ENCODE data around the gene ZNF512.

ZNF512 gene

GRCh38 chr2:27587025-27587424 lies 4.2 kb downstream of the ZNF512 start:
- Histone ChIP-seq H3K4me2 (ENCODE audit: insufficient read depth, low read length, poor library complexity, severe bottlenecking) (no peak overlapping the region), H3K4ac (ENCODE audit: low read length) (no peak overlapping the region), H3K27ac (replicated peaks; ENCODE audit: low read length) (no peak overlapping the region), H3K18ac (ENCODE audit: low read length) (no peak overlapping the region), H3K9me3 (replicated peaks in 1 of 2; ENCODE audit: control insufficient read depth in 2 of 2, insufficient read depth in 1 of 2, low read depth in 1 of 2, low read length in 2 of 2) (peaks cover 0 to 36% of the 10 kb centered on the region in 2 donors), H4K91ac (ENCODE audit: low read depth, low read length, poor library complexity) (no peak overlapping the region), H2BK15ac (ENCODE audit: low read length) (no peak overlapping the region), H2AK5ac (ENCODE audit: low read depth, low read length) (no peak overlapping the region), H2BK12ac (ENCODE audit: low read length) (no peak overlapping the region), H2AFZ (ENCODE audit: low read length) (no peak overlapping the region), H3K23ac (ENCODE audit: low read depth, low read length, poor library complexity) (no peak overlapping the region), H4K8ac (ENCODE audit: low read depth, low read length) (no peak overlapping the region), H3K36me3 (replicated peaks in 1 of 2; ENCODE audit: control insufficient read depth in 2 of 2, insufficient read depth in 2 of 2, low read length in 2 of 2) (no peaks in the 10 kb centered on the region), H3K4me3 (ENCODE audit: low read length in 2 of 2) (no peak overlapping the region), H2BK5ac (ENCODE audit: low read length) (no peak overlapping the region), H2BK120ac (ENCODE audit: low read depth, low read length) (no peak overlapping the region), H3K27me3 (ENCODE audit: control insufficient read depth in 3 of 3, insufficient read depth in 3 of 3, low read depth in 1 of 3, low read length in 3 of 3) (no peaks in the 10 kb centered on the region), H3K79me1 (ENCODE audit: low read depth, low read length) (peaks cover 7% of the 10 kb centered on the region), H3K4me1 (ENCODE audit: control insufficient read depth in 2 of 2, insufficient read depth in 1 of 2, low read depth in 1 of 2, low read length in 2 of 2) (peaks cover 2 to 4% of the 10 kb centered on the region in 2 donors), H3K14ac (ENCODE audit: low read length) (no peak overlapping the region), H3K9ac (ENCODE audit: low read depth, low read length, poor library complexity) (no peak overlapping the region)
- WGBS, 2 donors (ENCODE audit: extremely low coverage in 2 of 2, insufficient read length in 2 of 2, insufficient replicate concordance in 1 of 2): no CpG with 5 or more reads among the region's 2 CpGs
- no peak for DNase-seq (ENCODE audit: low spot score)

- H3K14ac ChIP-seq (ENCODE audit: low read length): no peak overlapping the region
- H4K91ac ChIP-seq (ENCODE audit: low read depth, low read length, poor library complexity): no peak overlapping the region
- H3K18ac ChIP-seq (ENCODE audit: low read length): no peak overlapping the region
- H3K36me3 ChIP-seq (replicated peaks in 1 of 2; ENCODE audit: control insufficient read depth in 2 of 2, insufficient read depth in 2 of 2, low read length in 2 of 2): peaks cover 0 to 2% of the 10 kb centered on the region in 2 donors
- no peak overlapping the region for H2BK15ac ChIP-seq (ENCODE audit: low read length)
- H4K8ac ChIP-seq (ENCODE audit: low read depth, low read length): no peak overlapping the region
- WGBS, 2 donors (ENCODE audit: extremely low coverage in 2 of 2, insufficient read length in 2 of 2, insufficient replicate concordance in 1 of 2): no CpG with 5 or more reads among the region's 2 CpGs
- no peaks in the 10 kb centered on the region for H3K27me3 ChIP-seq (ENCODE audit: control insufficient read depth in 3 of 3, insufficient read depth in 3 of 3, low read depth in 1 of 3, low read length in 3 of 3)
- no peak overlapping the region for H3K23ac ChIP-seq (ENCODE audit: low read depth, low read length, poor library complexity)
- no peak overlapping the region for H3K9ac ChIP-seq (ENCODE audit: low read depth, low read length, poor library complexity)
- no peak overlapping the region for H2BK12ac ChIP-seq (ENCODE audit: low read length)
- no peak overlapping the region for H2AFZ ChIP-seq (ENCODE audit: low read length)
- no peak overlapping the region for H3K4me2 ChIP-seq (ENCODE audit: insufficient read depth, low read length, poor library complexity, severe bottlenecking)
- no peak for DNase-seq (ENCODE audit: low spot score)
- no peak overlapping the region for H2BK120ac ChIP-seq (ENCODE audit: low read depth, low read length)
- no peak overlapping the region for H3K27ac ChIP-seq (replicated peaks; ENCODE audit: low read length)
- H3K4me3 ChIP-seq (ENCODE audit: low read length in 2 of 2): no peak overlapping the region
- no peak overlapping the region for H3K4ac ChIP-seq (ENCODE audit: low read length)
- H3K4me1 ChIP-seq (ENCODE audit: control insufficient read depth in 2 of 2, insufficient read depth in 1 of 2, low read depth in 1 of 2, low read length in 2 of 2): peaks cover 0 to 4% of the 10 kb centered on the region in 2 donors
- H2AK5ac ChIP-seq (ENCODE audit: low read depth, low read length): no peak overlapping the region
- H3K79me1 ChIP-seq (ENCODE audit: low read depth, low read length): peaks cover 8% of the 10 kb centered on the region
- H2BK5ac ChIP-seq (ENCODE audit: low read length): no peak overlapping the region
- H3K9me3 ChIP-seq (replicated peaks in 1 of 2; ENCODE audit: control insufficient read depth in 2 of 2, insufficient read depth in 1 of 2, low read depth in 1 of 2, low read length in 2 of 2): peaks cover under 1 to 38% of the 10 kb centered on the region in 2 donors
These were observed 5.5 kb downstream of the ZNF512 start for GRCh38 chr2:27588308-27588707.

- no CpG with 5 or more reads among the region's 3 CpGs for WGBS, 2 donors (ENCODE audit: extremely low coverage in 2 of 2, insufficient read length in 2 of 2, insufficient replicate concordance in 1 of 2)
- no peak overlapping the region for H3K27ac ChIP-seq (replicated peaks; ENCODE audit: low read length)
- H2AK5ac ChIP-seq (ENCODE audit: low read depth, low read length): no peak overlapping the region
- no peak overlapping the region for H3K9ac ChIP-seq (ENCODE audit: low read depth, low read length, poor library complexity)
- no peak overlapping the region for H2BK120ac ChIP-seq (ENCODE audit: low read depth, low read length)
- H4K91ac ChIP-seq (ENCODE audit: low read depth, low read length, poor library complexity): no peak overlapping the region
- DNase-seq (ENCODE audit: low spot score): no peak
- H3K4me1 ChIP-seq (ENCODE audit: control insufficient read depth in 2 of 2, insufficient read depth in 1 of 2, low read depth in 1 of 2, low read length in 2 of 2): no peaks in the 10 kb centered on the region
- H3K14ac ChIP-seq (ENCODE audit: low read length): no peak overlapping the region
- H3K4ac ChIP-seq (ENCODE audit: low read length): no peak overlapping the region
- H2BK12ac ChIP-seq (ENCODE audit: low read length): no peak overlapping the region
- no peak overlapping the region for H2BK15ac ChIP-seq (ENCODE audit: low read length)
- peaks cover 8 to 61% of the 10 kb centered on the region in 2 donors for H3K9me3 ChIP-seq (replicated peaks in 1 of 2; ENCODE audit: control insufficient read depth in 2 of 2, insufficient read depth in 1 of 2, low read depth in 1 of 2, low read length in 2 of 2)
- H2BK5ac ChIP-seq (ENCODE audit: low read length): no peak overlapping the region
- H3K18ac ChIP-seq (ENCODE audit: low read length): no peak overlapping the region
- H3K27me3 ChIP-seq (ENCODE audit: control insufficient read depth in 3 of 3, insufficient read depth in 3 of 3, low read depth in 1 of 3, low read length in 3 of 3): no peaks in the 10 kb centered on the region
- no peak overlapping the region for H3K23ac ChIP-seq (ENCODE audit: low read depth, low read length, poor library complexity)
- no peak overlapping the region for H4K8ac ChIP-seq (ENCODE audit: low read depth, low read length)
- peaks cover 0 to 3% of the 10 kb centered on the region in 2 donors for H3K36me3 ChIP-seq (replicated peaks in 1 of 2; ENCODE audit: control insufficient read depth in 2 of 2, insufficient read depth in 2 of 2, low read length in 2 of 2)
- no peak overlapping the region for H3K4me2 ChIP-seq (ENCODE audit: insufficient read depth, low read length, poor library complexity, severe bottlenecking)
- H3K79me1 ChIP-seq (ENCODE audit: low read depth, low read length): peaks cover 7% of the 10 kb centered on the region
- no peak overlapping the region for H3K4me3 ChIP-seq (ENCODE audit: low read length in 2 of 2)
- H2AFZ ChIP-seq (ENCODE audit: low read length): no peak overlapping the region
These were observed 8.9 kb downstream of the ZNF512 start for GRCh38 chr2:27591745-27592144.

- Histone ChIP-seq H3K4ac (ENCODE audit: low read length) (no peak overlapping the region), H3K18ac (ENCODE audit: low read length) (no peak overlapping the region), H3K14ac (ENCODE audit: low read length) (no peak overlapping the region), H3K79me1 (ENCODE audit: low read depth, low read length) (peaks cover 10% of the 10 kb centered on the region), H3K9me3 (replicated peaks in 1 of 2; ENCODE audit: control insufficient read depth in 2 of 2, insufficient read depth in 1 of 2, low read depth in 1 of 2, low read length in 2 of 2) (peaks cover 8 to 68% of the 10 kb centered on the region in 2 donors), H3K4me2 (ENCODE audit: insufficient read depth, low read length, poor library complexity, severe bottlenecking) (no peak overlapping the region), H3K27ac (replicated peaks; ENCODE audit: low read length) (no peak overlapping the region), H2BK120ac (ENCODE audit: low read depth, low read length) (no peak overlapping the region), H3K4me1 (ENCODE audit: control insufficient read depth in 2 of 2, insufficient read depth in 1 of 2, low read depth in 1 of 2, low read length in 2 of 2) (no peaks in the 10 kb centered on the region), H3K27me3 (ENCODE audit: control insufficient read depth in 3 of 3, insufficient read depth in 3 of 3, low read depth in 1 of 3, low read length in 3 of 3) (no peaks in the 10 kb centered on the region), H2AK5ac (ENCODE audit: low read depth, low read length) (no peak overlapping the region), H2BK12ac (ENCODE audit: low read length) (no peak overlapping the region), H4K8ac (ENCODE audit: low read depth, low read length) (no peak overlapping the region), H3K23ac (ENCODE audit: low read depth, low read length, poor library complexity) (no peak overlapping the region), H2AFZ (ENCODE audit: low read length) (no peak overlapping the region), H3K9ac (ENCODE audit: low read depth, low read length, poor library complexity) (no peak overlapping the region), H2BK5ac (ENCODE audit: low read length) (no peak overlapping the region), H3K36me3 (replicated peaks in 1 of 2; ENCODE audit: control insufficient read depth in 2 of 2, insufficient read depth in 2 of 2, low read length in 2 of 2) (peaks cover 2 to 16% of the 10 kb centered on the region in 2 donors), H4K91ac (ENCODE audit: low read depth, low read length, poor library complexity) (no peak overlapping the region), H3K4me3 (ENCODE audit: low read length in 2 of 2) (no peak overlapping the region), H2BK15ac (ENCODE audit: low read length) (no peak overlapping the region)
- WGBS, 2 donors (ENCODE audit: extremely low coverage in 2 of 2, insufficient read length in 2 of 2, insufficient replicate concordance in 1 of 2): no CpG with 5 or more reads among the region's 2 CpGs
- no peak for DNase-seq (ENCODE audit: low spot score)
These were observed 10.4 kb downstream of the ZNF512 start for GRCh38 chr2:27593240-27593639.
